Osteocyte (in vitro differentiated cells): ENCODE results near the gene FAM20C. TPM values are rescaled to one million over a fixed set of nuclear protein-coding genes. Genes with fewer than 3 reads are reported as not detected.

Experiments
- DNase-seq: peaks from one replicate; pipeline ENCODE4 v3.0.0; 2021; ENCODE audit warnings: mixed read lengths; ENCODE audit not compliant: unreplicated experiment; ENCODE audit errors: extremely low spot score
- H3K27ac Mint-ChIP-seq: one replicate; pipeline ENCODE4 v1.8.0; 2021; ENCODE audit warnings: mild to moderate bottlenecking, mixed read lengths; ENCODE audit not compliant: unreplicated experiment
- H3K27me3 Mint-ChIP-seq: one replicate; pipeline ENCODE4 v1.8.0; 2021; ENCODE audit warnings: mixed read lengths; ENCODE audit not compliant: unreplicated experiment
- H3K36me3 Mint-ChIP-seq: one replicate; pipeline ENCODE4 v1.8.0; 2021; ENCODE audit warnings: mixed read lengths; ENCODE audit not compliant: unreplicated experiment
- H3K4me1 Mint-ChIP-seq: one replicate; pipeline ENCODE4 v1.8.0; 2021; ENCODE audit warnings: mixed read lengths; ENCODE audit not compliant: unreplicated experiment
- H3K4me3 Mint-ChIP-seq: one replicate; pipeline ENCODE4 v1.8.0; 2021; ENCODE audit warnings: mild to moderate bottlenecking, moderate library complexity, mixed read lengths; ENCODE audit not compliant: unreplicated experiment
- H3K9me3 Mint-ChIP-seq: one replicate; pipeline ENCODE4 v1.8.0; 2021; ENCODE audit warnings: mixed read lengths; ENCODE audit not compliant: unreplicated experiment
- CTCF ChIP-seq: fragments of 200-600 bp; sonication (generic); IDR thresholded peaks from 2 replicates; pipeline ENCODE4 v1.5.0; 2021; ENCODE audit warnings: antibody characterized with exemption, mild to moderate bottlenecking, moderate library complexity
- total RNA-seq: library from RNA; stranded (reverse); gene quantifications from 2 replicates; pipeline ENCODE4 v1.2.1, GENCODE V29; 2021

Gene FAM20C
- total RNA-seq, 1 donor from 2014 or later, result 143 TPM

GRCh38 chr7:151346-152050 lies 40.9 kb upstream of the FAM20C start:
- DNase-seq, result no peak
- no peak for TF ChIP-seq CTCF
- Mint-ChIP-seq H3K4me1 (peaks cover 32% of the 10 kb centered on the region), H3K27ac (no peak overlapping the region), H3K9me3 (no peaks in the 10 kb centered on the region), H3K4me3 (no peak overlapping the region), H3K36me3 (no peaks in the 10 kb centered on the region), H3K27me3 (no peaks in the 10 kb centered on the region)

- peaks cover 31% of the 10 kb centered on the region for H3K4me1 Mint-ChIP-seq
- no peak for TF ChIP-seq CTCF
- H3K9me3 Mint-ChIP-seq, result no peaks in the 10 kb centered on the region
- no peaks in the 10 kb centered on the region for H3K36me3 Mint-ChIP-seq
- H3K27ac Mint-ChIP-seq, result no peak overlapping the region
- no peak overlapping the region for H3K4me3 Mint-ChIP-seq
- no peak for DNase-seq
- H3K27me3 Mint-ChIP-seq, result no peaks in the 10 kb centered on the region
Measured at GRCh38 chr7:152702-153391, 39.5 kb upstream of the FAM20C start.

GRCh38 chr7:153604-154003 lies 38.8 kb upstream of the FAM20C start:
- DNase-seq, result no peak
- no peaks in the 10 kb centered on the region for H3K9me3 Mint-ChIP-seq
- no peaks in the 10 kb centered on the region for H3K36me3 Mint-ChIP-seq
- H3K27me3 Mint-ChIP-seq, result no peaks in the 10 kb centered on the region
- peaks cover 24% of the 10 kb centered on the region for H3K4me1 Mint-ChIP-seq
- no peak overlapping the region for H3K27ac Mint-ChIP-seq
- TF ChIP-seq CTCF, result no peak
- no peak overlapping the region for H3K4me3 Mint-ChIP-seq

- DNase-seq, result no peak
- no peaks in the 10 kb centered on the region for H3K27me3 Mint-ChIP-seq
- no peak for TF ChIP-seq CTCF
- no peaks in the 10 kb centered on the region for H3K9me3 Mint-ChIP-seq
- peaks cover 21% of the 10 kb centered on the region for H3K4me1 Mint-ChIP-seq
- H3K4me3 Mint-ChIP-seq, result no peak overlapping the region
- no peak overlapping the region for H3K27ac Mint-ChIP-seq
- H3K36me3 Mint-ChIP-seq, result no peaks in the 10 kb centered on the region
Measured at GRCh38 chr7:154096-154799, 38.1 kb upstream of the FAM20C start.

GRCh38 chr7:155469-155900 lies 36.9 kb upstream of the FAM20C start:
- H3K36me3 Mint-ChIP-seq, result no peaks in the 10 kb centered on the region
- no peaks in the 10 kb centered on the region for H3K27me3 Mint-ChIP-seq
- no peak for TF ChIP-seq CTCF
- DNase-seq, result no peak
- no peak overlapping the region for H3K4me3 Mint-ChIP-seq
- no peak overlapping the region for H3K27ac Mint-ChIP-seq
- H3K9me3 Mint-ChIP-seq, result no peaks in the 10 kb centered on the region
- peaks cover 17% of the 10 kb centered on the region for H3K4me1 Mint-ChIP-seq
